Gastroesophageal sphincter (tissue), 3 donors: ENCODE results near the gene TCIRG1.

Experiments
- POLR2A ChIP-seq, 2 donors: fragments of 450-650 bp; IDR thresholded peaks; one replicate each; pipeline ENCODE4 v1.6.1; 2017; ENCODE audit warnings: antibody characterized with exemption in 2 of 2, mild to moderate bottlenecking in 2 of 2, moderate library complexity in 1 of 2
- POLR2AphosphoS5 ChIP-seq: sonication (generic); formaldehyde crosslinking; IDR thresholded peaks from one replicate; pipeline ENCODE4 v1.6.1; 2017; ENCODE audit warnings: antibody characterized with exemption
- TF ChIP-seq, protein P1 (sequence below), 4 experiments: fragments of 200-600 bp in 2 of 4; fragments of 450-650 bp in 2 of 4; sonication (generic) in 1 of 4; IDR thresholded peaks; one replicate each; pipeline ENCODE4 v1.5.1; 2017 to 2019; ENCODE audit warnings: antibody characterized with exemption in 4 of 4, mild to moderate bottlenecking in 2 of 4, moderate library complexity in 2 of 4

DNA sequence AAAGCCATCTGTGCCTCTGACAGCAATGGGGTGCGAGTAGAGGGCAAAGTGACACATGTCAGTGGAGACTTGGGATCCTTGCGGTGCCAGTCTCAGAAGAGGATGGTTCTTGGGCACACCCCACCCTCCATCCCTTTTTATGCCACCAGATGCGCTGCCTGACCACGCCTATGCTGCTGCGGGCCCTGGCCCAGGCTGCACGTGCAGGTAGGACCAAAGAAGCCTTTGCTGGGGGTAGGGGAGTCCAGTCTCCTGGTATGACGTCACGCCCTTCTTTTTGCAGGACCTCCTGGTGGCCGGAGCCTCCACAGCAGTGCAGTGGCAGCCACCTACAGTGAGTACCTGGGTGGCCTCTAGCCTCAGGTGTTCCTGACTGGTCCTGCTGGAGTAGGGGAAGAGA lies 6.8 kb upstream of the TCIRG1 start:
- TF ChIP-seq, protein P1, sequence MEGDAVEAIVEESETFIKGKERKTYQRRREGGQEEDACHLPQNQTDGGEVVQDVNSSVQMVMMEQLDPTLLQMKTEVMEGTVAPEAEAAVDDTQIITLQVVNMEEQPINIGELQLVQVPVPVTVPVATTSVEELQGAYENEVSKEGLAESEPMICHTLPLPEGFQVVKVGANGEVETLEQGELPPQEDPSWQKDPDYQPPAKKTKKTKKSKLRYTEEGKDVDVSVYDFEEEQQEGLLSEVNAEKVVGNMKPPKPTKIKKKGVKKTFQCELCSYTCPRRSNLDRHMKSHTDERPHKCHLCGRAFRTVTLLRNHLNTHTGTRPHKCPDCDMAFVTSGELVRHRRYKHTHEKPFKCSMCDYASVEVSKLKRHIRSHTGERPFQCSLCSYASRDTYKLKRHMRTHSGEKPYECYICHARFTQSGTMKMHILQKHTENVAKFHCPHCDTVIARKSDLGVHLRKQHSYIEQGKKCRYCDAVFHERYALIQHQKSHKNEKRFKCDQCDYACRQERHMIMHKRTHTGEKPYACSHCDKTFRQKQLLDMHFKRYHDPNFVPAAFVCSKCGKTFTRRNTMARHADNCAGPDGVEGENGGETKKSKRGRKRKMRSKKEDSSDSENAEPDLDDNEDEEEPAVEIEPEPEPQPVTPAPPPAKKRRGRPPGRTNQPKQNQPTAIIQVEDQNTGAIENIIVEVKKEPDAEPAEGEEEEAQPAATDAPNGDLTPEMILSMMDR (IDR thresholded peaks at IDR 0.05) = no peak
- TF ChIP-seq POLR2A (IDR thresholded peaks at IDR 0.05) (no peak), POLR2AphosphoS5 (no peak)
